Suprapubic skin (tissue), 4 donors: ENCODE results near the gene PWWP2B. TPM values are rescaled to one million over a fixed set of nuclear protein-coding genes. Genes with fewer than 3 reads are reported as not detected.

ENCODE experiments used
- DNase-seq, 2 donors: peaks; one replicate each; pipeline ENCODE4 v3.0.0-alpha.2; 2019; ENCODE audit warnings: low spot score in 2 of 2
- H3K27ac ChIP-seq: fragments of 200-600 bp; sonication (generic); one replicate; pipeline ENCODE4 v1.5.1; 2019
- H3K27me3 ChIP-seq: fragments of 200-600 bp; sonication (generic); one replicate; pipeline ENCODE4 v1.5.1; 2019
- H3K36me3 ChIP-seq: fragments of 200-600 bp; sonication (generic); one replicate; pipeline ENCODE4 v1.5.1; 2019
- H3K4me1 ChIP-seq: fragments of 200-600 bp; sonication (generic); one replicate; pipeline ENCODE4 v1.5.1; 2019
- H3K4me3 ChIP-seq: fragments of 200-600 bp; sonication (generic); one replicate; pipeline ENCODE4 v1.5.1; 2019; ENCODE audit warnings: mild to moderate bottlenecking
- H3K9me3 ChIP-seq: fragments of 200-600 bp; sonication (generic); one replicate; pipeline ENCODE4 v1.5.1; 2019
- CTCF ChIP-seq, 2 donors: fragments of 200-600 bp in 1 of 2; fragments of 450-650 bp in 1 of 2; sonication (generic) in 1 of 2; IDR thresholded peaks; one replicate each; pipeline ENCODE4 v1.5.1; 2016 to 2019; ENCODE audit warnings: antibody characterized with exemption in 2 of 2, mild to moderate bottlenecking in 1 of 2, moderate library complexity in 1 of 2
- EP300 ChIP-seq: sonication (generic); formaldehyde crosslinking; IDR thresholded peaks from one replicate; pipeline ENCODE4 v1.6.1; 2017; ENCODE audit warnings: antibody characterized with exemption
- POLR2A ChIP-seq, 2 donors: fragments of 450-650 bp; IDR thresholded peaks; one replicate each; pipeline ENCODE4 v1.6.1; 2017; ENCODE audit warnings: antibody characterized with exemption in 2 of 2, mild to moderate bottlenecking in 2 of 2, moderate library complexity in 2 of 2
- POLR2AphosphoS5 ChIP-seq, 3 donors: sonication (generic); formaldehyde crosslinking; IDR thresholded peaks; one replicate each; pipeline ENCODE4 v1.6.1; 2017; ENCODE audit warnings: antibody characterized with exemption in 3 of 3
- WGBS: methylation state at CpG from one replicate; pipeline ENCODE4 v1.1.5; 2018; 5-methylcytosine and 5-hydroxymethylcytosine counted together
- total RNA-seq, 4 donors: library from RNA; depleted of rRNA; stranded (reverse); fragments of >200 nt; gene quantifications; one replicate each; pipeline ENCODE4 v1.1.0, GENCODE V29; 2016

The PWWP2B gene
- total RNA-seq, 4 donors from 2014 or later, result 15.2 to 19.4 (median 18.3) TPM

GRCh38 chr10:132406181-132406580 lies 9.2 kb downstream of the PWWP2B start:
- TF ChIP-seq EP300, result no peak
- TF ChIP-seq POLR2AphosphoS5 (IDR thresholded peaks at IDR 0.05), result no peak
- TF ChIP-seq CTCF (IDR thresholded peaks at IDR 0.05), result no peak
- TF ChIP-seq POLR2A (IDR thresholded peaks at IDR 0.05), result no peak
- no peak overlapping the region for H3K4me3 ChIP-seq
- peaks cover 23% of the 10 kb centered on the region for H3K36me3 ChIP-seq
- H3K4me1 ChIP-seq, result peaks cover 72% of the 10 kb centered on the region
- H3K9me3 ChIP-seq, result no peaks in the 10 kb centered on the region
- H3K27ac ChIP-seq, result peak overlapping the region; percentile 89
- 99% methylated on average over 9 of the region's 17 CpGs for WGBS
- no peak for DNase-seq
- no peaks in the 10 kb centered on the region for H3K27me3 ChIP-seq

GRCh38 chr10:132406750-132407149 lies 9.8 kb downstream of the PWWP2B start:
- 88% methylated on average over 13 of the region's 16 CpGs for WGBS
- no peak overlapping the region for H3K4me3 ChIP-seq

GRCh38 chr10:132407243-132407746 lies 10.3 kb downstream of the PWWP2B start:
- WGBS, result 88% methylated on average over 4 of the region's 12 CpGs
- no peaks in the 10 kb centered on the region for H3K27me3 ChIP-seq
- H3K4me3 ChIP-seq, result peak overlapping the region; percentile 37
- DNase-seq, result no peak
- H3K4me1 ChIP-seq, result peaks cover 72% of the 10 kb centered on the region
- no peak for TF ChIP-seq EP300
- no peak for TF ChIP-seq CTCF (IDR thresholded peaks at IDR 0.05)
- no peak for TF ChIP-seq POLR2AphosphoS5 (IDR thresholded peaks at IDR 0.05)
- no peak for TF ChIP-seq POLR2A (IDR thresholded peaks at IDR 0.05)
- no peaks in the 10 kb centered on the region for H3K9me3 ChIP-seq
- peaks cover 23% of the 10 kb centered on the region for H3K36me3 ChIP-seq
- peak overlapping the region; percentile 89 for H3K27ac ChIP-seq

More at GRCh38 chr10:132406750-132407149, 9.8 kb downstream of the PWWP2B start:
- H3K27me3 ChIP-seq, result no peaks in the 10 kb centered on the region
- peaks cover 23% of the 10 kb centered on the region for H3K36me3 ChIP-seq
- no peak for DNase-seq
- no peak for TF ChIP-seq EP300
- no peak for TF ChIP-seq CTCF (IDR thresholded peaks at IDR 0.05)
- TF ChIP-seq POLR2A (IDR thresholded peaks at IDR 0.05), result no peak
- TF ChIP-seq POLR2AphosphoS5 (IDR thresholded peaks at IDR 0.05), result no peak
- peaks cover 72% of the 10 kb centered on the region for H3K4me1 ChIP-seq
- H3K27ac ChIP-seq, result peak overlapping the region; percentile 89
- no peaks in the 10 kb centered on the region for H3K9me3 ChIP-seq

- H3K27ac ChIP-seq, result peak overlapping the region; percentile 89
- TF ChIP-seq POLR2AphosphoS5 (IDR thresholded peaks at IDR 0.05), result peak in 1 of 3 donors; percentile 44
- TF ChIP-seq CTCF (IDR thresholded peaks at IDR 0.05), result no peak
- no peaks in the 10 kb centered on the region for H3K9me3 ChIP-seq
- no peak for DNase-seq
- peaks cover 74% of the 10 kb centered on the region for H3K4me1 ChIP-seq
- peak overlapping the region; percentile 37 for H3K4me3 ChIP-seq
- 18% methylated on average over 4 of the region's 17 CpGs for WGBS
- H3K36me3 ChIP-seq, result peaks cover 23% of the 10 kb centered on the region
- H3K27me3 ChIP-seq, result no peaks in the 10 kb centered on the region
Observed at GRCh38 chr10:132407846-132408278, 10.9 kb downstream of the PWWP2B start.

GRCh38 chr10:132408367-132408781 lies 11.4 kb downstream of the PWWP2B start:
- 41% methylated on average over 8 of the region's 20 CpGs for WGBS
- Histone ChIP-seq H3K4me3 (peak overlapping the region; percentile 37), H3K27me3 (no peaks in the 10 kb centered on the region), H3K27ac (peak overlapping the region; percentile 89), H3K4me1 (peaks cover 80% of the 10 kb centered on the region), H3K36me3 (peaks cover 23% of the 10 kb centered on the region), H3K9me3 (no peaks in the 10 kb centered on the region)
- TF ChIP-seq POLR2AphosphoS5 (IDR thresholded peaks at IDR 0.05) (no peak), CTCF (IDR thresholded peaks at IDR 0.05) (no peak), EP300 (no peak), POLR2A (IDR thresholded peaks at IDR 0.05) (no peak)
- DNase-seq, result no peak
